ENCODE results near the gene DOK6. TPM values are rescaled to one million over a fixed set of nuclear protein-coding genes. Genes with fewer than 3 reads are reported as not detected.

Gene DOK6
- total and polyA plus RNA-seq, 2 of the 13 experiments (the other 11 are each of a cell fraction or from before 2014, with no cell fraction given), result 17.0 to 17.2 TPM

GRCh38 chr18:69697069-69697468 lies 296.4 kb downstream of the DOK6 start (continued):
- TF ChIP-seq ZNF879 (CRISPR knock-in tag; IDR thresholded peaks at IDR 0.05), result no peak
- TF ChIP-seq FIP1L1 (IDR thresholded peaks at IDR 0.05; ENCODE audit: borderline replicate concordance, insufficient read depth, low read depth, low read length), result no peak
- TF ChIP-seq ZNF709 (CRISPR knock-in tag; IDR thresholded peaks at IDR 0.05), result no peak

GRCh38 chr18:69697689-69698088 lies 297.0 kb downstream of the DOK6 start:
- Histone ChIP-seq H3K9me3 (ENCODE audit: low read length) (no peaks in the 10 kb centered on the region), H3K27me3 (ENCODE audit: control insufficient read depth in 1 of 2, insufficient read depth in 2 of 2, low read length in 2 of 2) (no peaks in the 10 kb centered on the region; a peak in 1 of 5 replicates), H4K20me1 (ENCODE audit: insufficient read depth, low read length) (no peaks in the 10 kb centered on the region), H3K27ac (ENCODE audit: extremely low read length, insufficient read depth, low read length) (no peak overlapping the region), H2AFZ (ENCODE audit: low read length) (no peak overlapping the region), H3K79me2 (ENCODE audit: insufficient read depth, low read length) (no peaks in the 10 kb centered on the region), H3K4me1 (ENCODE audit: insufficient read depth, low read length) (no peaks in the 10 kb centered on the region), H3K36me3 (replicated peaks in 1 of 2; ENCODE audit: control insufficient read depth in 1 of 2, insufficient read depth in 2 of 2, low read length in 2 of 2) (no peaks in the 10 kb centered on the region; a peak in 1 of 5 replicates), H3K9ac (ENCODE audit: insufficient read depth, low read depth, low read length) (no peak overlapping the region), H3K4me2 (ENCODE audit: low read depth, low read length) (no peak overlapping the region), H3K4me3 (replicated peaks in 1 of 3; ENCODE audit: insufficient read depth in 1 of 3, low read depth in 2 of 3, low read length in 3 of 3) (no peak overlapping the region)
- CTCF ChIA-PET (ENCODE audit: low intra/inter-chr PET ratio, low total read pairs), result no interaction called here
- no peak for DNase-seq (ENCODE audit: low spot score)
- no TSS peak for BruUV-seq (replicated peaks)
- POLR2A ChIA-PET, result no interaction called here
- no peak for ATAC-seq
- intact Hi-C loops (cut with micrococcal nuclease; ENCODE audit: unreplicated experiment) (no loop called here), in situ Hi-C loops (cut with HindIII; ENCODE audit: extremely low pct_ligation_motif_present, low pct_unique_long_range_greater_than_20kb) (no loop called here)
- no peak for TF ChIP-seq ZNF556 (CRISPR knock-in tag; IDR thresholded peaks at IDR 0.05; ENCODE audit: borderline replicate concordance)
- TF ChIP-seq POGK (CRISPR knock-in tag; conservative IDR thresholded peaks at IDR 0.05), result no peak
- TF ChIP-seq ZSCAN21 (CRISPR knock-in tag; IDR thresholded peaks at IDR 0.05; ENCODE audit: borderline replicate concordance), result no peak
- TF ChIP-seq FOXO4 (CRISPR knock-in tag; conservative IDR thresholded peaks at IDR 0.05), result no peak
- TF ChIP-seq NFRKB (IDR thresholded peaks at IDR 0.05), result no peak
- no peak for TF ChIP-seq MTF1 (CRISPR knock-in tag; IDR thresholded peaks at IDR 0.05)
- TF ChIP-seq HHEX (CRISPR knock-in tag; IDR thresholded peaks at IDR 0.05), result no peak
- TF ChIP-seq MAFG (CRISPR knock-in tag; IDR thresholded peaks at IDR 0.05), result no peak
- no peak for TF ChIP-seq NCOA1 (CRISPR knock-in tag; IDR thresholded peaks at IDR 0.05)
- no peak for TF ChIP-seq NFE2L1 (CRISPR knock-in tag; IDR thresholded peaks at IDR 0.05; ENCODE audit: borderline replicate concordance)
- no peak for TF ChIP-seq ZNF234 (CRISPR knock-in tag; conservative IDR thresholded peaks at IDR 0.05)
- TF ChIP-seq ZNF30 (CRISPR knock-in tag; IDR thresholded peaks at IDR 0.05), result no peak
- no peak for TF ChIP-seq JDP2 (CRISPR knock-in tag; IDR thresholded peaks at IDR 0.05; ENCODE audit: borderline replicate concordance)
- TF ChIP-seq CBX1 (IDR thresholded peaks at IDR 0.05; ENCODE audit: low read depth), result no peak
- no peak for TF ChIP-seq ZNF577 (CRISPR knock-in tag; IDR thresholded peaks at IDR 0.05; ENCODE audit: borderline replicate concordance, low read depth)
- TF ChIP-seq MXD4 (CRISPR knock-in tag; IDR thresholded peaks at IDR 0.05), result no peak
- TF ChIP-seq IKZF5 (CRISPR knock-in tag; IDR thresholded peaks at IDR 0.05), result no peak
- TF ChIP-seq ZNF775 (CRISPR knock-in tag; IDR thresholded peaks at IDR 0.05; ENCODE audit: borderline replicate concordance), result no peak
- TF ChIP-seq SATB2 (CRISPR knock-in tag; IDR thresholded peaks at IDR 0.05), result no peak
- no peak for TF ChIP-seq ZMYM2 (CRISPR knock-in tag; IDR thresholded peaks at IDR 0.05)
- no peak for FAIRE-seq
- 97% methylated on average over 3 of the region's 3 CpGs for WGBS (ENCODE audit: low lambda C conversion rate)
